K562 (cell line): ENCODE results near the gene CNKSR3. TPM values are rescaled to one million over a fixed set of nuclear protein-coding genes. Genes with fewer than 3 reads are reported as not detected.
A peak's percentile ranks its signal among the peaks of the same experiment; 100 is the strongest.

Source experiments
- ATAC-seq: fragments of 200-7000 bp; cut with Tn5 transposase; 3 replicates; pipeline ENCODE4 v1.9.1; 2020; ENCODE audit warnings: moderate library complexity
- BruUV-seq: library from RNA; stranded (reverse); fragments of 400-500 nt; replicated peaks from 2 replicates; lab custom pipeline; 2021; lab: Mats Ljungman, UMichigan
- CTCF ChIA-PET: fragments of 300-600 bp; formaldehyde crosslinking; extraction: SDS; loops from one replicate; lab custom pipeline; 2021; ENCODE audit warnings: low intra/inter-chr PET ratio; lab: Yijun Ruan, JAX
- POLR2A ChIA-PET: fragments of 300-600, 350-650 bp; sonication (Branson Sonifier 250); formaldehyde crosslinking; extraction: SDS; loops from one replicate; lab custom pipeline; 2021; ENCODE audit warnings: antibody characterized with exemption, inconsistent platforms; lab: Yijun Ruan, JAX
- DNase-seq, 4 experiments: peaks; one replicate each; pipeline versions ENCODE4 v3.0.0 to v3.0.0-alpha.2; 2011 to 2018; ENCODE audit warnings: low spot score in 3 of 4, mixed read lengths in 3 of 4; ENCODE audit errors: extremely low read depth in 1 of 4
- FAIRE-seq: peaks from 2 replicates; lab custom pipeline; 2011; peaks lifted over from hg19 to GRCh38; lab: Jason Lieb, UNC
- H2AFZ ChIP-seq: 2 replicates; pipeline ENCODE4 v1.6.0; 2011; ENCODE audit warnings: low read depth, low read length, control low read depth, inconsistent platforms
- H3K27ac ChIP-seq: fragments of 200-600 bp; 3 replicates; pipeline ENCODE4 v1.8.0; 2011; ENCODE audit warnings: low read depth, mild to moderate bottlenecking, control low read depth, inconsistent platforms, low read length, moderate library complexity, mixed read lengths; ENCODE audit errors: extremely low read depth
- H3K27me3 ChIP-seq, 2 experiments: fragments of 300-600 bp in 1 of 2; 2 replicates in 1 of 2; 3 replicates in 1 of 2; pipeline versions ENCODE4 v1.6.0 to v1.8.0; 2011; ENCODE audit warnings: inconsistent platforms in 2 of 2, low read length in 2 of 2, mild to moderate bottlenecking in 1 of 2, mixed read lengths in 1 of 2, moderate library complexity in 1 of 2; ENCODE audit not compliant: control insufficient read depth in 2 of 2, insufficient read depth in 2 of 2
- H3K36me3 ChIP-seq: fragments of 300-600 bp; 3 replicates; pipeline ENCODE4 v1.8.0; 2011; ENCODE audit warnings: mild to moderate bottlenecking, low read length, inconsistent platforms; ENCODE audit not compliant: control insufficient read depth, insufficient read depth
- H3K4me1 ChIP-seq, 2 experiments: fragments of 200-600 bp in 1 of 2; replicated peaks in 1 of 2; 2 replicates in 1 of 2; 3 replicates in 1 of 2; pipeline versions ENCODE4 v1.5.1 to v1.8.0; 2011; ENCODE audit warnings: inconsistent platforms in 2 of 2, low read length in 2 of 2, mild to moderate bottlenecking in 1 of 2, mixed read lengths in 1 of 2, moderate library complexity in 1 of 2; ENCODE audit not compliant: control insufficient read depth in 2 of 2, insufficient read depth in 2 of 2
- H3K4me2 ChIP-seq: 2 replicates; pipeline ENCODE4 v1.6.1; 2011; ENCODE audit warnings: low read length, control low read depth, inconsistent platforms, mixed read lengths; ENCODE audit not compliant: insufficient read depth
- H3K4me3 ChIP-seq: fragments of 200-600 bp; sonication (generic), shearing (Covaris generic); 2 replicates; pipeline ENCODE4 v1.5.1; 2016; ENCODE audit warnings: control low read depth, inconsistent platforms
- H3K79me2 ChIP-seq: fragments of 200-600 bp; 3 replicates; pipeline ENCODE4 v1.8.0; 2011; ENCODE audit warnings: low read length, inconsistent platforms; ENCODE audit not compliant: control insufficient read depth, insufficient read depth
- H3K9ac ChIP-seq, 2 experiments: 2 replicates each; pipeline versions ENCODE4 v1.6.0 to v1.6.1; 2011; ENCODE audit warnings: low read depth in 2 of 2, low read length in 2 of 2, control low read depth in 1 of 2, inconsistent platforms in 1 of 2, mild to moderate bottlenecking in 1 of 2, mixed read lengths in 1 of 2; ENCODE audit not compliant: insufficient read depth in 1 of 2
- H3K9me1 ChIP-seq: one replicate; pipeline ENCODE4 v1.6.0; 2011; ENCODE audit warnings: inconsistent platforms, mild to moderate bottlenecking, low read length, moderate library complexity; ENCODE audit not compliant: control insufficient read depth, insufficient read depth
- H3K9me3 ChIP-seq: replicated peaks from 2 replicates; pipeline ENCODE4 v1.5.1; 2011; ENCODE audit warnings: low read depth, low read length, inconsistent platforms; ENCODE audit not compliant: control insufficient read depth, insufficient read depth
- H4K20me1 ChIP-seq: replicated peaks from 2 replicates; pipeline ENCODE4 v1.6.1; 2011; ENCODE audit warnings: low read length, inconsistent platforms, mixed read lengths; ENCODE audit not compliant: control insufficient read depth, insufficient read depth
- ILK ChIP-seq: fragments of 450-650 bp; IDR thresholded peaks from 2 replicates; pipeline ENCODE4 v1.6.1; 2016; ENCODE audit warnings: missing genetic modification characterization, low read depth, mild to moderate bottlenecking, missing compliant biosample characterization, moderate library complexity, borderline replicate concordance
- KLF16 ChIP-seq: IDR thresholded peaks from 2 replicates; pipeline ENCODE4 v1.6.1; 2016; ENCODE audit warnings: antibody characterized with exemption
- MCM3 ChIP-seq: fragments of 450-650 bp; IDR thresholded peaks from 2 replicates; pipeline ENCODE4 v1.6.1; 2016
- PML ChIP-seq: IDR thresholded peaks from 2 replicates; pipeline ENCODE4 v1.6.1; 2012; ENCODE audit warnings: low read length, inconsistent platforms
- RBBP5 ChIP-seq: fragments of 200-600 bp; sonication (generic); IDR thresholded peaks from 2 replicates; pipeline ENCODE4 v1.6.1; 2012; ENCODE audit warnings: borderline replicate concordance, mild to moderate bottlenecking, low read length, control low read depth, inconsistent platforms; ENCODE audit not compliant: insufficient read depth, poor library complexity, severe bottlenecking
- RUNX1 ChIP-seq: sonication (generic); IDR thresholded peaks from 2 replicates; pipeline ENCODE4 v1.6.1; 2016; ENCODE audit warnings: antibody characterized with exemption, low read depth
- SIX5 ChIP-seq, 2 experiments: IDR thresholded peaks; 2 replicates each; pipeline ENCODE4 v1.6.1; 2011; ENCODE audit warnings: low read length in 2 of 2, borderline replicate concordance in 1 of 2, low read depth in 1 of 2, mild to moderate bottlenecking in 1 of 2, moderate library complexity in 1 of 2; ENCODE audit not compliant: insufficient read depth in 1 of 2
- SMAD4 ChIP-seq: fragments of 250-450 bp; sonication (Bioruptor Pico); conservative IDR thresholded peaks from 2 replicates; pipeline ENCODE4 v1.8.0; 2021; ENCODE audit warnings: inconsistent platforms, mild to moderate bottlenecking, moderate library complexity
- SNRNP70 ChIP-seq: fragments of 200-400 bp; formaldehyde crosslinking; optimal IDR thresholded peaks from 2 replicates; pipeline ENCODE3; 2017; ENCODE audit warnings: low read depth, low read length
- SP1 ChIP-seq: sonication (generic); formaldehyde crosslinking; IDR thresholded peaks from 2 replicates; pipeline ENCODE4 v1.8.1; 2022; ENCODE audit warnings: mild to moderate bottlenecking, missing genetic modification reagents
- TARDBP ChIP-seq: fragments of 450-650 bp; IDR thresholded peaks from 2 replicates; pipeline ENCODE4 v1.6.1; 2016
- ZFP30 ChIP-seq: fragments of 250-450 bp; sonication (Bioruptor Pico); IDR thresholded peaks from 2 replicates; pipeline ENCODE4 v1.8.0; 2022; ENCODE audit warnings: moderate library complexity, mild to moderate bottlenecking, inconsistent platforms, borderline replicate concordance
- ZNF408 ChIP-seq: fragments of 250-450 bp; sonication (Bioruptor Pico); IDR thresholded peaks from 2 replicates; pipeline ENCODE4 v1.4.0; 2020; ENCODE audit warnings: low read depth, mild to moderate bottlenecking, moderate library complexity
- WGBS: fragments of 100-300 bp; shearing (Covaris generic); methylation state at CpG from one replicate; pipeline ENCODE4 v1.1.6; 2016; ENCODE audit warnings: low coverage, mixed read lengths; ENCODE audit not compliant: insufficient coverage; ENCODE audit errors: missing lambda C conversion rate; 5-methylcytosine and 5-hydroxymethylcytosine counted together
- in situ Hi-C: fragments of 300-500 bp; cut with MboI; formaldehyde crosslinking; loops from 4 replicates; pipeline ENCODE4 v1.15.0; 2018; ENCODE audit warnings: inconsistent platforms, mixed read lengths
- intact Hi-C: fragments of 100-400 bp; cut with micrococcal nuclease; formaldehyde crosslinking; loops from 2 replicates; pipeline ENCODE4 v1.14.2; 2022
- polyA plus RNA-seq, 8 experiments: library from polyadenylated mRNA; depleted of rRNA in 4 of 8; stranded (reverse) in 5 of 8; unstranded in 3 of 8; fragments of >200 nt; fragmentation: Nextera tagmentation in 2 of 8; fragmentation: Illumina TruSeq in 1 of 8; extraction: Ambion mirVana in 2 of 8; extraction: Trizol in 1 of 8; gene quantifications; 2 replicates each; pipeline versions ENCODE4 v1.2.1 to v1.2.3, GENCODE V29; 2011 to 2014; ENCODE audit warnings: inconsistent platforms in 1 of 8, missing spikeins in 1 of 8
- total RNA-seq, 7 experiments: library from RNA; depleted of rRNA in 6 of 7; stranded (reverse); fragments of >200 nt in 6 of 7; fragmentation: Illumina TruSeq in 2 of 7; extraction: Trizol in 2 of 7; gene quantifications; 2 replicates each; pipeline versions ENCODE4 v1.2.1 to v1.2.3, GENCODE V29; 2011 to 2021; ENCODE audit warnings: low replicate concordance in 1 of 7
- TF ChIP-seq, protein P1 (sequence below), 2 experiments: fragments of 450-650 bp; formaldehyde crosslinking in 1 of 2; IDR thresholded peaks; 2 replicates each; pipeline versions ENCODE4 v1.4.0 to v1.6.1; 2014 to 2020; ENCODE audit warnings: mild to moderate bottlenecking in 2 of 2, borderline replicate concordance in 1 of 2, low read depth in 1 of 2

Gene CNKSR3
- total and polyA plus RNA-seq, 9 of the 15 experiments (the other 6 are each of a cell fraction or from before 2014, with no cell fraction given), result 4.5 to 29.6 (median 9.5) TPM

DNA sequence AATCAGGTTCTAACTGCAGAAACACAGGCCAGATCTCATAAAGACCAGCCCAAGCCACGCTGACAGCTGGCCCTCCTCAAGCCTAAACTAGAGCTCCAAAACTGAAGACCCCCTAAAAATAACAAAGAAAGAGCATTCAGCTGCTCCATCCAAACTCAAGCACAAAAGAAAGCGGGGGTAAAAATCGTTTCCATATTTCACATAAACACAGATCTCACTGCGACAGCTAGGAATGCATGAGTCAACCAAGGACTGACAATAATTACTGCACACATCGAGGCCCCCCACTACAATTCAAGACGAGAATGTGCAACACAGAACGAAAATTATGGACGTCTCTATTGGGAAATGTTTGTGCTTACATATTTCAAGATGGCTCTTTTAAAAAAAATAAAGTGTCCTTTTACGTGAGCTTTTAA is 31.1 kb downstream of the CNKSR3 start:
- no TSS peak for BruUV-seq
- no peak for TF ChIP-seq ILK (tag)
- no peak for TF ChIP-seq SNRNP70
- TF ChIP-seq TARDBP, result no peak
- TF ChIP-seq KLF16, result no peak
- no peak for TF ChIP-seq MCM3
- TF ChIP-seq, protein P1, sequence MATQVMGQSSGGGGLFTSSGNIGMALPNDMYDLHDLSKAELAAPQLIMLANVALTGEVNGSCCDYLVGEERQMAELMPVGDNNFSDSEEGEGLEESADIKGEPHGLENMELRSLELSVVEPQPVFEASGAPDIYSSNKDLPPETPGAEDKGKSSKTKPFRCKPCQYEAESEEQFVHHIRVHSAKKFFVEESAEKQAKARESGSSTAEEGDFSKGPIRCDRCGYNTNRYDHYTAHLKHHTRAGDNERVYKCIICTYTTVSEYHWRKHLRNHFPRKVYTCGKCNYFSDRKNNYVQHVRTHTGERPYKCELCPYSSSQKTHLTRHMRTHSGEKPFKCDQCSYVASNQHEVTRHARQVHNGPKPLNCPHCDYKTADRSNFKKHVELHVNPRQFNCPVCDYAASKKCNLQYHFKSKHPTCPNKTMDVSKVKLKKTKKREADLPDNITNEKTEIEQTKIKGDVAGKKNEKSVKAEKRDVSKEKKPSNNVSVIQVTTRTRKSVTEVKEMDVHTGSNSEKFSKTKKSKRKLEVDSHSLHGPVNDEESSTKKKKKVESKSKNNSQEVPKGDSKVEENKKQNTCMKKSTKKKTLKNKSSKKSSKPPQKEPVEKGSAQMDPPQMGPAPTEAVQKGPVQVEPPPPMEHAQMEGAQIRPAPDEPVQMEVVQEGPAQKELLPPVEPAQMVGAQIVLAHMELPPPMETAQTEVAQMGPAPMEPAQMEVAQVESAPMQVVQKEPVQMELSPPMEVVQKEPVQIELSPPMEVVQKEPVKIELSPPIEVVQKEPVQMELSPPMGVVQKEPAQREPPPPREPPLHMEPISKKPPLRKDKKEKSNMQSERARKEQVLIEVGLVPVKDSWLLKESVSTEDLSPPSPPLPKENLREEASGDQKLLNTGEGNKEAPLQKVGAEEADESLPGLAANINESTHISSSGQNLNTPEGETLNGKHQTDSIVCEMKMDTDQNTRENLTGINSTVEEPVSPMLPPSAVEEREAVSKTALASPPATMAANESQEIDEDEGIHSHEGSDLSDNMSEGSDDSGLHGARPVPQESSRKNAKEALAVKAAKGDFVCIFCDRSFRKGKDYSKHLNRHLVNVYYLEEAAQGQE (IDR thresholded peaks at IDR 0.05; ENCODE audit: borderline replicate concordance), result no peak
- TF ChIP-seq, protein P1 (CRISPR knock-in tag; IDR thresholded peaks at IDR 0.05; ENCODE audit: low read depth), result no peak
- TF ChIP-seq SP1 (CRISPR knock-in tag), result no peak
- no peak for TF ChIP-seq PML
- no peak for TF ChIP-seq SMAD4 (CRISPR knock-in tag)
- TF ChIP-seq RUNX1, result no peak
- TF ChIP-seq ZFP30, result no peak
- TF ChIP-seq RBBP5, result no peak
- TF ChIP-seq SIX5 (IDR thresholded peaks at IDR 0.05; ENCODE audit: borderline replicate concordance in 1 of 2, insufficient read depth in 1 of 2, low read depth in 1 of 2, low read length in 2 of 2), result no peak
- no peak for TF ChIP-seq ZNF408 (CRISPR knock-in tag)

More for the DNA sequence above, 31.1 kb downstream of the CNKSR3 start:
- ChIA-PET POLR2A (interaction anchor here (0.6 to 1.0 kb wide), 3 partner anchors 12 to 350 kb away, joined by 3 read pairs; no protein-coding TSS in a partner anchor), CTCF (no interaction called here)
- Histone ChIP-seq H3K27ac (0 out of 3 replicates have a peak overlapping the region, but pooled peaks have one; percentile 10), H3K79me2 (peaks cover 73% of the 10 kb centered on the region), H3K36me3 (no peaks in the 10 kb centered on the region), H3K9me3 (no peaks in the 10 kb centered on the region), H2AFZ (peak overlapping the region; percentile 6), H4K20me1 (peaks cover 6% of the 10 kb centered on the region), H3K4me2 (no peak overlapping the region), H3K9ac (no peak overlapping the region), H3K27me3 (no peaks in the 10 kb centered on the region), H3K4me1 (peaks cover 9 to 10% of the 10 kb centered on the region in 2 experiments; a peak in 3 of 5 replicates), H3K9me1 (no peaks in the 10 kb centered on the region), H3K4me3 (no peak overlapping the region)
- intact Hi-C loops (no loop called here), in situ Hi-C loops (no loop called here)
- peak; percentile 7; the same call in 1 of the 3 replicates for ATAC-seq
- 47% methylated on average over 9 of the region's 9 CpGs for WGBS
- no peak for FAIRE-seq
- no peak for DNase-seq
